Muscle layer of duodenum (tissue), 2 donors: ENCODE data around the gene FSTL4.

ENCODE experiments used
- H3K27ac ChIP-seq: one replicate; pipeline ENCODE4 v1.7.0; 2013; ENCODE audit warnings: mild to moderate bottlenecking, low read length
- H3K27me3 ChIP-seq: one replicate; pipeline ENCODE4 v1.7.0; 2013; ENCODE audit warnings: low read depth, mild to moderate bottlenecking, control low read depth, low read length
- H3K36me3 ChIP-seq, 2 donors: one replicate each; pipeline ENCODE4 v1.7.0; 2013; ENCODE audit warnings: low read length in 2 of 2, control low read depth in 1 of 2, mild to moderate bottlenecking in 1 of 2; ENCODE audit not compliant: insufficient read depth in 2 of 2, control insufficient read depth in 1 of 2
- H3K4me1 ChIP-seq, 2 donors: one replicate each; pipeline ENCODE4 v1.7.0; 2013; ENCODE audit warnings: low read length in 2 of 2, mild to moderate bottlenecking in 2 of 2, control low read depth in 1 of 2, moderate library complexity in 1 of 2; ENCODE audit not compliant: insufficient read depth in 2 of 2, control insufficient read depth in 1 of 2
- H3K4me3 ChIP-seq, 2 donors: one replicate each; pipeline ENCODE4 v1.7.0; 2013; ENCODE audit warnings: low read length in 2 of 2, low read depth in 1 of 2, mild to moderate bottlenecking in 1 of 2
- H3K9me3 ChIP-seq, 2 donors: one replicate each; pipeline ENCODE4 v1.7.0; 2013; ENCODE audit warnings: low read length in 2 of 2, control low read depth in 1 of 2, mild to moderate bottlenecking in 1 of 2; ENCODE audit not compliant: control insufficient read depth in 1 of 2
- donor health status: healthy.

FSTL4 gene

DNA sequence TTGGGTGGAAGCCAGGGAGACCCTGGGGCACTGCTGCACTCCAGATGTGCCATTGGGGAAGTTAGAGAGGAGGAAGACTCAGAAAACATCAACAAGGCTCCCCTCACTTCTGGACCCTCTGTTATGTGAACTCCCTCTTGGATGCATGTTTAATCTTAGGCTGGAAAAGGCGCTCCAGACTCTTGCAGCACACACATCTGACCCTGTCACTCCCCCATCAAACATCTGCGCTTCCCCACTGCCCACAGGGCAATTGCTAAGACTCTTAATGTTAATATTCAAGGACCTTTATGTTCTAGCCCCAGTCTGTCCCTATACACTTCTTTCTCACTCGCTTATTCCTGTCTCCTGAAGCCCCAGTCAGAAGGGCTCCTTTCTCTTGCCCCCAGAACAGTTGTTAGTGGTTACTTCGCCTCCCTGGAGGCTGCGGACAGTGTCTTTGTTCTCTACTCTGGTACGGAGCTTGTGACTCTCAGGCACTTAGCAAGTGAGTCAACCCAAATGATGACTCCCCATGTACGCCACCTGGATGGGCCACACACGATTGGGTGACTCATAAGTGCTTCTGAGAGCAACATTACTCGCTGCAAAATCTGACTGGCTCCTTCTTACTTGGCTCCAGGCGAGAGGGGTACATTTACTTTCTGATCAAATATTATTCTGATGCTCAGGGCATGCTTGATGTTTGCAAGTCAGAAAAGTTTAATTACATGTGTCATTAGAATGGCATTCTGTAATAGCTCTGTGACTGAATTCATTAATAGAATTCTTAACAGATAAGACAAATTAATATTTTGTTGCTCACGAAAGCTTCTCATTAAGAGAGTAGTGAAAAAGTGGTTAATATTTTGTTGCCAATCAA, 366.9 kb downstream of the FSTL4 start:
- Histone ChIP-seq H3K27ac (no peak overlapping the region), H3K36me3 (no peaks in the 10 kb centered on the region), H3K4me1 (no peaks in the 10 kb centered on the region), H3K9me3 (no peaks in the 10 kb centered on the region), H3K4me3 (no peak overlapping the region), H3K27me3 (no peaks in the 10 kb centered on the region)

DNA sequence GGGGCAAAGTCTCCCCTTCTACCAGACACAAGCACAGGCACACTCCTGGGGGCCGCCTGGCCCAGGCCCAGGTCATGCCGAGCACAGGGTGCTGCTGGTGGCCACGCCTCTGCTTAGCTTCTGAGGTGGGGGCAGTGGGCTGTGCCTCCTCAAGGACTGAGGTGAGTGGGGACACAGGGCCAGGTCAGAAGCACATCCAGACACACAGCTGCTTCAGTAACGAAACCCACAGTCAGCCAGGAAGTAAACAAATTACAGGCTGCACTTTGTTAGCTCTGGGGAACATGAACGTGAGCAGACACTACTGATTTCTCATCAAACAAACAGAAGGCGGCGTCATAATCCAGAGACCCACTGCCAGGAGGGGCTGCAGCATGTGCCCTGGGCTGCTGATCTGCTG, 368.1 kb downstream of the FSTL4 start:
- H3K4me1 ChIP-seq = no peaks in the 10 kb centered on the region
- no peaks in the 10 kb centered on the region for H3K9me3 ChIP-seq
- H3K27ac ChIP-seq = no peak overlapping the region
- H3K36me3 ChIP-seq = no peaks in the 10 kb centered on the region
- H3K27me3 ChIP-seq = no peaks in the 10 kb centered on the region
- H3K4me3 ChIP-seq = no peak overlapping the region

DNA sequence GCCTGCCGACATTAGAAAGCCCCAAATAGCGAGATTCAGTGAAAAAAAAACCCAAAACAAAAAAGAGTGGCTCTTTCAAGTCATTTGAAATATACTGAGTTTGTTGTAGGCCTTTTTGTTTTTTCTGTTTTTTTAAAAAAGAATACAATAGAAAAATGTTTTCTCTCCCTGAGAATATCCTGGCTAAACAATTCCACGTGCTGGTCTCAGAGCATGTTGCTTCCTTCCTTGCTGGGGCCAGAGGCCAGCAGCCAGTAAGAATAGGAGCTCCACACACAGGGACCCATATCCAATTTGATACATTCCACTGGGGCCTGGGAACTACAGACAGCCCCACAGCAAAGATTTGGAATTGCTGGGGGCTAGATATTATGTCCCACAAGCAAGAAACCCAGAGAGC, 369.1 kb downstream of the FSTL4 start:
- no peak overlapping the region for H3K4me3 ChIP-seq
- no peak overlapping the region for H3K27ac ChIP-seq
- no peaks in the 10 kb centered on the region for H3K27me3 ChIP-seq
- no peaks in the 10 kb centered on the region for H3K4me1 ChIP-seq
- H3K36me3 ChIP-seq = no peaks in the 10 kb centered on the region
- H3K9me3 ChIP-seq = no peaks in the 10 kb centered on the region

DNA sequence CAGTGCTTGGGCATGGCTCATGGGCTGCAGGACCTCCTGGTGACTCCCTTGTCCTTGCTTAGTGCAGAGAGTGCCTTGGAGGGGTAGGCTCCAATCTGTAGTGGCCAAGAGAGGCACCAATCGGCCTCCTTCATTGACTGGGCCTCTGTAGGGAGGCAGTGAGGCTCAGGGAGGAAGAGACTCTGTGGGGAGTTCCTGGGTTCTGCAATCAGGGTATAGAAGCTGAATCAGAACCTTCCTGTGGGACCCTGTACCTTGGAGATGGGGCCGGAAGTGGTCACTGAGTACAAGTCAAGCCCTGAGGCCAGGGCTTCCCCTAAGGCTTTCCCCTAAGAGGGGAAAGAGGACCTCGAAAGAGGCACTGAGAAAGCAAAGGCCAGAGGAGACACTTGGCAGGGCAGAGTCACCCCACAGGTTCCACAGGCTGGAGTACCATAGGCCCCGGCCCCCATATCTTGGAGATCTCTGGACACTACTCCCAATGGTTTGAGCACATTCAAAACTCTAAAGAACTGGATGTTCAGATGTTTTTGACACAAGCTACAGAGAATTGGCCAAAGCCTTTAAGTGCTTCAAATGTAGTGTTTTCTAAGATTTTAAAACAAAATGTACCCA, 370.0 kb downstream of the FSTL4 start:
- no peaks in the 10 kb centered on the region for H3K36me3 ChIP-seq
- H3K9me3 ChIP-seq = no peaks in the 10 kb centered on the region
- H3K27me3 ChIP-seq = no peaks in the 10 kb centered on the region
- no peak overlapping the region for H3K4me3 ChIP-seq
- no peaks in the 10 kb centered on the region for H3K4me1 ChIP-seq
- no peak overlapping the region for H3K27ac ChIP-seq

DNA sequence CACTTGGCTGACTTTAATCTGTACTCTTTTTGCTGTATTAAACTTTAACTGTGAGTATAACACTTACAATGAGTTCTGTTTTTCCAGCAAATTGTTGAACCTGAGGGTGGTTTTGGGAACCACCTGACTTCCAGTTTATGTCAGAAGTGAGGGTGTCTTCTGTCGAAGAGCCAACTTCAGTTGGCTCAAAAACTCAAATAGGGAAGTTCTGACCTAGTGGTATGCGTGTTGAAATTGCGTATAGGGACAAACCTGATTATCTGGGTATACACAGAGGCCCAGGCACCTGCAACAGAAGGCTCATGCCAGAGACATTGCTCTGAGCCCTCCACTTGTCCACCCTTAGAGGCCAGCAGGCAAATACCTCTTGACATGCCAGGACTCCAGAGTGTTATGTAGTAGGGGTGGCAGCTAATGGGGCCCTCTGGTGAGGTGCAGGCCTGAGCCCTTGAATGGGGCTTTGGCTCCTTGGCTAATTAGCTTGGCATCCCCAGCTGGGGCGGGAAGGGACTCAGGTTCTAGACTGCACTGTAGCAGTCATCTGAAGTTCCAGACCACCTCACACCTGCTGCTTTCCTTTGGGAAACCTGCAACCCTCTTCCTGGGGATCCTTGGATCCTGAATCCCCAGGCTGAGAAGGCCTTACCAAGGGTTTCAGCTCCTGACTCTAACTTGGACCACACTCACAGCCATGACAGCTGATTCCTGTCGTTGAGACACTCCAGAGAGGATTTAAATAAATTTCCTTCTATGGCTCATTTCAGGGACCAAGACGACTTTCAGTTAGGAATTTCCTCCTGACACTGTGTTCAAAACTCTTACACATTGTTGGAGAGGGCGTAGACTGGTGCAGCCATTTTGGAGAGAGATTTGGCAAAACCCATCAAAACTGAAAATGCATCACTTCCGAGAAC, 370.9 kb downstream of the FSTL4 start:
- no peaks in the 10 kb centered on the region for H3K27me3 ChIP-seq
- no peak overlapping the region for H3K27ac ChIP-seq
- H3K9me3 ChIP-seq = no peaks in the 10 kb centered on the region
- no peaks in the 10 kb centered on the region for H3K36me3 ChIP-seq
- H3K4me3 ChIP-seq = no peak overlapping the region
- no peaks in the 10 kb centered on the region for H3K4me1 ChIP-seq

DNA sequence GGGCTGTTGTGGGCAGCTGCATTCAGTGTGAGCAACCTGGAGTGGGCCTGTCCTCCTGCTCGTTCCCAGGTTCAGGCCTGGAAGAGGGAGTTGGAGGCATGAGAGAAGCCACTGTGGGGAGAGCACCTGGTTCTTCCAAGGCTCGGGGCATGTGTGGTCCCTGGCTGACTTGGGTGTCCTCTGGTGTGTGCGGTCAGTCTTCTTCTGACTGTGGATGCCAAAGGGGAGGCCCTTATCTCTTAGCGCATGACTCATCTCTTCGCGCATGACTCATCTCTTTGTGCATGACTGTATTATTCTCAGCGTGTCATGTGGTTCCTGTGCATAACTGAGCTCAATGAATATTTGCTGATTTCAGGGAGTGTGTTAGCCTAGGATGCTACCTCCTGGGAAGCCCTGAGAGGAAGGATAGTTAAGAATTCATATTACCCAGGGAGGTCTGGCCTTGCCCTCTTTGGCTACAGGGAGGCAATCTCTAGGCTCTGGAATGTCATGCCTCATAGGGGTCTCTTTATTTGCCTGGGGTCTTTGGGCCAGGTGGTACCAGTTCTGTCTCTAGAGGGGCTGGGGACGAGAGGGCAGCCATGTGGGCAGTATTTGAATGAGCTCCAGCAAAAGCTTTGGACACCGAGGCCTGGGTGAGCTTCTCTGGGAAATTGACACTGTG, 371.8 kb downstream of the FSTL4 start:
- Histone ChIP-seq H3K27me3 (no peaks in the 10 kb centered on the region), H3K4me1 (no peaks in the 10 kb centered on the region), H3K9me3 (no peaks in the 10 kb centered on the region), H3K4me3 (no peak overlapping the region), H3K27ac (no peak overlapping the region), H3K36me3 (no peaks in the 10 kb centered on the region)

DNA sequence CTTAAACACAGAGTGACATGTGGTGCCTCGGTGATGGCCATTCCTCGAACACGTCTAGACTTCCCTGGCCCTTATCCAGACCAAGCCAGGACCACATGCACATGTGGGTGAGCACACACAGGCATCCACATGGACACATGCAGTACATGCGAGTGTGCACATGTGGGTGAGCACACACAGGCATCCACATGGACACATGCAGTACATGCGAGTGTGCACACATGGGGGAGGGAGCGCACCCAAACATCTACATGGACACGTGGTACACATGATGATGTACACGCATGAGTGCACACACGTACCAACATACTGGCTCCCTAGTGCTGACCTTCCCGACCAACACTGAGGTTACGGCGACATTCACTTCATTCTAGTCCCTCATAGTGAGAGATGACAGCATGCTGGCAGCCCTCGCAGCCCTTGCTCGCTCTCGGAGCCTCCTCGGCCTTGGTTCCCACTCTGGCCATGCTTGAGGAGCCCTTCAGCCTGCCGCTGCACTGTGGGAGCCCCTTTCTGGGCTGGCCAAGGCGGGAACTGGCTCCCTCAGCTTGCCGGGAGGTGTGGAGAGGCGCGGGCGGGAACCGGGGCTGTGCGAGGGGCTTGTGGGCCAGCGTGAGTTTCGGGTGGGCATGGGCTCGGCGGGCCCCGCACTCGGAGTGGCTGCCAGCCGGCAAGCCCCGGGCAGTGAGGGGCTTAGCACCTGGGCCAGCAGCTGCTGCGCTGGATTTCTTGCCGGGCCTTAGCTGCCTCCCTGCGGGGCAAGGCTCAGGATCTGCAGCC, 373.7 kb downstream of the FSTL4 start:
- no peaks in the 10 kb centered on the region for H3K9me3 ChIP-seq
- no peaks in the 10 kb centered on the region for H3K36me3 ChIP-seq
- H3K27me3 ChIP-seq = no peaks in the 10 kb centered on the region
- no peak overlapping the region for H3K27ac ChIP-seq
- no peak overlapping the region for H3K4me3 ChIP-seq
- H3K4me1 ChIP-seq = no peaks in the 10 kb centered on the region

DNA sequence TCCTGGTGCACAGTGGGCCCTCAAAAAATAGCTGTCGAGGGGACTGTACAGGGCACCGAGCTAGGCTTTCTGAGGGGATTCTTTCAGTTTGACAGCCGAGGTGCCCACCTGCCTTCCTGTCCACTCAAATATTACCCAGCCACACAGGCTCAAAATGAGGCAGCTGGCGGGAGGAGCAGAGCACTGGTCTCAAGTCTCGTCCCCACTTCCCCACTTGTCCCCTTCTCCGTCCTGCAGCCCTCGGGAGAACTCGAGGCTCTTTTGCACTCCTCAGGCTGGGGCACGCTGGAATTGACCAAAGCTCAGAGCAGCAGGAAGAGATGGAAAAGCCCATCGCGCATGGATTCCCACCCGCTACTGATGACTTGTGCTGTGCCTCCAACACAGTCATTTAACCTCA, 375.4 kb downstream of the FSTL4 start:
- H3K27ac ChIP-seq = no peak overlapping the region
- H3K4me1 ChIP-seq = no peaks in the 10 kb centered on the region
- no peaks in the 10 kb centered on the region for H3K27me3 ChIP-seq
- H3K4me3 ChIP-seq = no peak overlapping the region
- H3K36me3 ChIP-seq = no peaks in the 10 kb centered on the region
- H3K9me3 ChIP-seq = no peaks in the 10 kb centered on the region

DNA sequence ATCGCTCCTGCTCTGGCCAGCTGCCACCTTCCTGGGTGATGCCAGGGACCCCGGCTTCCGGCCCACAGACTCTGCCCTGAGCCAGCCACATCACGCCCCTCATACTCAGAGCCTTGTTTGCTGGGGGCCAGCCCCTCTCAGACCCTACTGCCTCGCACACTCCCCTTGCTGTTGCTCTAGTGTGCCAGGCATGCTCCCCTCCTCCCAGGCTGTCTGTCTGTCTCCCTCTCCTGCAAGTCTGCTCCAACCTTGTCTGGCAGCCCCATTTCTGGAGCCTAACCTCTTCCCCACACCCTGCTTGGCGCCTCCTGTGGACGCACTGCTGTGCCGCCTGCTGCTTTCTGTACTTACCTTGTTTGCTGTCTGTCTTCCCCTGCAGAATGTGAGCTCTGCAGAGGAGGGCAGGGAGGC, 375.8 kb downstream of the FSTL4 start:
- H3K27ac ChIP-seq = no peak overlapping the region
- no peaks in the 10 kb centered on the region for H3K27me3 ChIP-seq
- no peak overlapping the region for H3K4me3 ChIP-seq
- no peaks in the 10 kb centered on the region for H3K9me3 ChIP-seq
- H3K36me3 ChIP-seq = no peaks in the 10 kb centered on the region
- no peaks in the 10 kb centered on the region for H3K4me1 ChIP-seq

DNA sequence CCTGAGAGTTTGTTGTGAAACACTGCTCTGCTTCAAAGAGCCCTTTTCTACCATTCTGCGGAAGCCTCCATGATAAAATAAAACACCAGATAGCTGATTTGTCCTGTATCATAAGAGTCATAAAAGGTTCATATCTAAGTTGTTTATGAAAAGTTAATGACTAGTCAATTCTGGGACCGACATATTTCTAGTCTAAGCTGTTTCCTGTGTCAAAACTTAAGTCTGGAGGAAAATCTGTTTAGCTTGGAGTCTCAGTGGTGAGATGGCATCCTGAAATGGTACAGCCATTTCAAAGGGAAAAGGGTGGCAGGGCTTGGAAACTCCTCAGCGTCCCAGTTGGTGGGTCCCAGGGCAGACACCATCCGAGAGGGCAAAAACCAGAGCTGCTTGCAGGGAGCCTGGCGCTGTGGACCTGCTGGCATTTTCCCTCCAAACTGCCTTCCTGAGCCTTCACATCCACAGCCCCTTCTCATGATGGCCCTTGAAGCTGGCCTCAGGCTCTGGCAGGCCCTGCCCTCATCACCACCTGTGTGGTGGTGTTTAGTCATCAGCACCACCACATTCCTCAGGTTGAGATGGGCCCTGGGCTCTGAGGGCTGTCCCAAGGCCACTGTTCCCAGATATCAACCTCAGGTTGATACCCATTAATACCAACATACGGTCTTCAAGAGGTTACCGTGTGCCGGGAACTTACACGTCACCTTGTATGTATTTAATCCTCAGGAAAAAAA, 376.5 kb downstream of the FSTL4 start:
- no peaks in the 10 kb centered on the region for H3K27me3 ChIP-seq
- H3K4me3 ChIP-seq = no peak overlapping the region
- no peaks in the 10 kb centered on the region for H3K9me3 ChIP-seq

More for the DNA sequence above, 376.5 kb downstream of the FSTL4 start:
- Histone ChIP-seq H3K27ac (no peak overlapping the region), H3K4me1 (no peaks in the 10 kb centered on the region), H3K36me3 (no peaks in the 10 kb centered on the region)
